Measurements from ENCODE around the gene NOC3L. TPM values are rescaled to one million over a fixed set of nuclear protein-coding genes. Genes with fewer than 3 reads are reported as not detected.
"Not testable (repeated sequence)": the region's sequence is repeated elsewhere in the genome, so short reads cannot be mapped to it uniquely, and the experiment has no call there.

Gene NOC3L
- total RNA-seq, 2 experiments from 2014 or later = 54.4 to 55.8 TPM

DNA sequence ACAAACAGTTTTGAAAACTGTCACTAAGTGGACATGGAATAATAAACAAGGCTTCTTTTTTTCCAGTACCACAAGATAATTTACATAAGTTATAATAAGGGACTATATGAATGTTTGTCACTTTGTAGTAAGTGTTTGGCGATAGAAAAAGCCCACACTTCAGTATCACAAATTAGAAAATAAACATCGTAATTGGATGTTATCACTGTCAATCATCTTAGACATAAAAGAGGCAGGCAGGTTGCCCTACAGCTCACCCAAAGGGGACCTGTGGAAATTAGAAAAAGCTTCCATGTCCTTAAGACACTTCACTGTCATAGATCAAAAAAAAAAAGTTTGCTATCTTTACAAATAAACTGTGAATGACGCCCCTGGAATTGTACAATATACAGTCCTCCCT, 3.6 kb upstream of the NOC3L start:
- ChIA-PET CTCF (no interaction called here), POLR2A (no interaction called here)

DNA sequence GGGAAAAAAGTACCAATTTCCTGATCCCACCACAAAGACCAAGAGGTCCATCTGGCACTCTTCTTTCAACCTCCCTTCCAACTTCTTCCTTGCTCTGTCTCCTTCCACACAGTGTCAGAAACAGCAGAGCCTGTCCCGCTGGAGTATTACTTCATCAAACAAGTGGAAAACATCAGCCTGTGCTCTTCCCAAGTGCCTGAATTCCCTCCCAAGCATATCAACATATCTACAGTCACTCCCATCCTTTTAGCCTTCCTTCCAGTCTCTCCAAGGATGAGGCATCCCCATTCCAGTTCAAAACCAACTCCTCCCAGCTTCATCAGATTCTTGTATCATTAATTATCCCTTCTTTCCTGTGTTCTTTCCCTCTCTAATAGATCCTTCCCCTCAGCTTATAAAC, 1.7 kb upstream of the NOC3L start:
- ChIA-PET POLR2A (no interaction called here), CTCF (no interaction called here)

DNA sequence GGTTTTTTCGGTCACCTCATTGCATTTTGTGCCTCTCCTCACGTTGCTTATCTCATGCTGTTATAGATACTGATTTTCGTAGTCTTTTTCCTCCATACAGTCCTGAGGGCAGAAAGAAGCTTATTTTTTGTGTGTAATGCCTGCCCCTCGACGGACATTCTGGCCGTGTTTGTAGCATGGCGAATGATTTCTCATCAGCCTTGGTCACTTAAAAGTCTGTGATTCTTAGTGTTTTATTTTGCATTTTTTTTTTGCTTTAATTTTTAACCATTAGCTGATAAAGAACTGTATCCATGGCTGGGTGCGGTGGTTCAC, 469 bp upstream of the NOC3L start:
- ChIA-PET CTCF (interaction anchor here (1.2 kb wide), 1 partner anchor 81 kb away, joined by 5 read pairs; no protein-coding TSS in a partner anchor), POLR2A (no interaction called here)

DNA sequence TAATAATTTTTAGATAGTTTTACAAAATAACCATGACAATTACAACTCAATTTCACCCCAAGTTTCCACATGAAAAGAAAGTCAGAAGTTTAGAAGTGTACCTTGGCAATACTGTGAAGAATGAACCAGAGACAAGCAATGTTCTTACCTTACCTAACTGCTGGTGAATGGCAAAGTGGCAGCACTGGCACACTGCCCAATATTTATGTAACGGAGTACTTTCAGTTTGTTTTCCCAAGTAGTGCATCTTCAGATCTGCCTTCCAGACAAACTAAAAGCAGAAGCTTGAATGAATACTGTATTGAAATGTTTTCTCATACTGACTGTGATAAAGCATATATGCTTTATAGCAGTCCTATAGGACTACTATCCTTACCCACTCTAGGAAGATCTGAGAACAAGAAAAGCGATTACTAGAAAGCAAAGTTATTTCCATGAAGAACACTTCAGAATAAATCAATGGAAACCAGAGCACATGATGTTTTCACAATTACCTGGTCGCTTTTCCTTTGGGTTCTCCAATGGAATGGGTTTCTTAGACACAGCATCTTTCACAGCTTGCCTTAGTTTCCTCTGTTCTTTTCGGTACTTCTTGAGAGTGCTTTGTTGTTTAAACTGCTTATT, 1.5 kb downstream of the NOC3L start:
- ChIA-PET CTCF (interaction anchor here (0.7 kb wide), 2 partner anchors 41 to 44 kb away, joined by 3 read pairs; partner anchors contain the start of gene TBC1D12), POLR2A (interaction anchor here (0.7 kb wide), 1 partner anchor 319 kb away, joined by 3 read pairs; no protein-coding TSS in a partner anchor)

DNA sequence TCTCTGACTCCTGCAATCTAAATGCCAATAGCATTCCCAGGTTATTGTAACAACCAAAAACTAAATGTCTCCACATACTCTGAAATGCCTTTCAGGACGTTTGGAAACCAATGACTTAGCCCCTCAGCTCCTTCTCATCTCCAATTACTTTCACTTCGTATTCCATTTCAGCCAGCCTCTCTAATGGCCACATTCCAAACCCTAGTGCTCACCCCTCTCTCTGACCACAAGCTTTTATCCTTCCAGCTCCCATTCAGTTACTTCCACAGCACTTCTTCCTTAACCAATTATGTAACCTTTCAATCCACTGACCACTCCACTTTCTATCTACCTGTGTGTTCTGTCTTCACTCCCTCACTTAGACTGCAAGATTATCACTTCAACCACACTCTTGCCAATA, 4.3 kb downstream of the NOC3L start:
- POLR2A ChIA-PET = no interaction called here
- CTCF ChIA-PET = no interaction called here

DNA sequence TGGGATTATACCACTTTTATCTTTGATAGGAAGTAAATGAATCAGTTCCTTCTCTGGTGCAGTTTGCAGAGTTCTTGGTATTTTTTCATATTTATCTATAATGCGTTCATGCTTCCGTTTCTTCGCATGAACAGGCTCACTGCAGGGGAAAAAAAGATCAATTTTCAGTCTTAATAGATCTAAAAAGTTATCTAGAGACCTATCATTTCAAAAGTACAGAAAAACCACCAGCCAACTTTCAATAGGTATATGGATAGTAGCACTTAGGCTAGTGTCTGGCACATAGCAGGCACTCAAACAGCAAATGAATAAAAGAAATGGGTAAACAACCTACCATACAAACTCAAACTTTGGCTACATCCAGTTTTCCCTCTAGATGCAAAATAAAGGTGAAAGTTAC, 5.5 kb downstream of the NOC3L start:
- ChIA-PET CTCF (no interaction called here), POLR2A (no interaction called here)

DNA sequence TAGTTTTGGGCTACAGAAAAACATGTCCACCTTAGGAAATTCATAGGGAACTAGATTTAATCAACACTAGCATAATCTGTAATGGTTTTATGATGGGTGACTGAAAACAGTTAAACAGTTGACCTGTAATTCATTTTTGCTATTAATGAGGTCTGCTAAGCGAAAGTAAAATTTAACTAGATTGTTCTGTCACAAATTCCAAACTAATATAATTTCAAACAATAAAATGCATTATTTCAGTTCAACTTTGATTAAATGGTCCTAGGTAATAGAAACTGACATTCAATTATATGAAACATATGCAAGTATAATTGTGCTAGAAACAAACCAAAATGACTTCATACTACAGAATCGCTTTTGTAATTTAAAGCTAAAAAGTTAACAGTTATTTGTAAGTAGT, 6.9 kb downstream of the NOC3L start:
- POLR2A ChIA-PET = no interaction called here
- CTCF ChIA-PET = interaction anchor here (1.2 kb wide), 1 partner anchor 88 kb away, joined by 3 read pairs; no protein-coding TSS in a partner anchor

DNA sequence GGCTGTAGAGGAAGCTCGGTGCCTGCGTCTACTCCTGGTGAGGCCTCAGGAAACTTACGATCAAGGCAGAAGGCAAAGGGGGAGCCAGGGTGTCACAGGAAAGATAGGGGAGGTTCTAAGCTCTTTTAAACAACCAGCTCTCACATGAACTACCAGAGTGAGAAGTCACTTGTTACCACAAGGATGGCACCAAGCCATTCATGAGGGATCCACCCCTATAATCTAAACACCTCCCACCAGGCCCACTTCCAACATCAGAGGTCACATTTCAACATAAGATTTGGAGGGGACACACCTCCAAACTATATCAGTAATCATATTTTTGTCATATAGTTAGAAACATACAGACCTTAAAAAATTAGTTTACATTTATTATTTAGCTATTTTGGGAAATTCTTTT, 9.4 kb downstream of the NOC3L start:
- CTCF ChIA-PET = no interaction called here
- POLR2A ChIA-PET = no interaction called here

DNA sequence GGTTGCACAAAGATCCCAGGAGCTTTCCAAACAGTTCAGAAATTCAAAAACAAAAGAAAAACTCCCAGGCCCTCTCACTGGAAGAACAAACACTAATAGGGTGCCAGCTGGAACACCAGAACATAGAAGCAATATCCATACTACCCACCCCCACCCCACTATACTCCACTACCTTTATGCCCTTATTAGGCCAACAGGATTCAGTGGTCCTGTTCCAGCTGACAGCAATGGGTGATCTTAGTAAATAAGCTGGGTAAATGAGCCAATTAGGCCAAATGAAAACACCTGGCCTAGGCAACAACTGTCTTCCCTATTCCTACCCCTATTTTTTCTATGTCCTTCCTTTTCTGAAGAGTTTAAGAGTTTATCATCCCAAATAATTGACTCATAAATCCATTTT, 11.7 kb downstream of the NOC3L start:
- POLR2A ChIA-PET = no interaction called here
- CTCF ChIA-PET = interaction anchor here (1.4 kb wide), 1 partner anchor 93 kb away, joined by 3 read pairs; no protein-coding TSS in a partner anchor

DNA sequence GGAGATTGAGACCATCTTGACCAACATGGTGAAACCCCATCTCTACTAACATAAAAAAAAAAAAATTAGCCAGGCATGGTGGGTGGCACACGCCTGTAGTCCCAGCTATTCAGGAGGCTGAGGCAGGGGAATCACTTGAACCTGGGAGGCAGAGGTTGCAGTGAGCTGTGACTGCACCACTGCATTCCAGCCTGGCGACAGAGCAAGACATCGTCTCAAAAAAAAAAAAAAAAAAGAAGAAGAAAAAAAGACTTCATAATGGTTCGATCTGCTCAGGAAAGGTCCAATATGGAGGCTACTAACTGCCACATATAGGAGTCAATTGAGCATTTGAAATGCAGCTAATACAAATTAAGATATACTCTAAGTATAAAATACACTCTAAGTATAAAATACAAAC, 12.2 kb downstream of the NOC3L start:
- CTCF ChIA-PET = interaction anchor here (1.4 kb wide), 1 partner anchor 94 kb away, joined by 3 read pairs; no protein-coding TSS in a partner anchor

DNA sequence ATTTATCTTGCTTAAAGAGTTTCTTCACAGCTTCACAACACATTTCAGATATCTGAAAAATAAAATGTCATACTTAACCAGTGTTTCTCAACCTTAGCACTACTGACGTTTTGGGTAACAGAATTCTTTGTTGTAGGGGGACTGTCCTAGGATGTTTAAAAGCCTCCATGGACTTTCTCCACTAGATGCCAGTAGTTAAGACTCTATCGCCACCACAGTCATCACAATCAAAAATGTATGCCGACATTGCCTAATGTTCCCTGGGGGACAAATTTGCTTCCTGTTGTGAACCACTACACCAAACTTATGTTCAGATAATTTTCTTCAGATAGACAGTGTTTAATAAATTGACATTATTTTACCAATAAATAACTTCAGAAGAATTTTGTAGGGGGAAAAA, 13.4 kb downstream of the NOC3L start:
- ChIA-PET CTCF (no interaction called here), POLR2A (no interaction called here)

More for the DNA sequence above, 12.2 kb downstream of the NOC3L start:
- POLR2A ChIA-PET = not testable (repeated sequence)

DNA sequence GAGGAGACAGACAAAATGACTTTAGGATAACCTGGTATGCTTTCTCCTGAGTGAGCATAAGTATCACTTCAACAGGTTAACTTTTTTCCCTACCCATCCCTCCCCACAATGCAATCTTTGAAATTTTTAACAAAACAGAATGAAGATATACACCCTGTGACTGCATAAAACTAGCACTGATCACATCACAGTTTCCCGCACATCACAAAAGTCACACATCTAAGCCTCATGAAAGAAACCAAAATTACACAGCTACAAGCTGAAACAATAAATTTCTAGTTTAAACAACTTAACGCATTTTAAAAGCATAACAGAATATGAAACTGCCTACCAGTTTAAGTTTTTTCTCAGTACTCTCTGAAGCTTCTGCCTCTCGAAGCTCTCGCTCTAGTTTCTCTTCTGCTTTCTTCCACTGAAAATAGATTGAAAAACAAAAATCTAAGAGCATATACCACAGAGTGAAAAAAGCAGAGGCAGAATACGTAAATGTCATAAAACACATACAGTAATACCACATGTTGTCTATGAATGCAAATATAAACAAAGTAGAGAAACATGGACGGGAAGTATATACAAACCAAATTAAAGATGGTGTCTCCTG, 18.1 kb downstream of the NOC3L start:
- POLR2A ChIA-PET = no interaction called here
- CTCF ChIA-PET = interaction anchor here (1.2 kb wide), 1 partner anchor 25 kb away, joined by 3 read pairs; no protein-coding TSS in a partner anchor

DNA sequence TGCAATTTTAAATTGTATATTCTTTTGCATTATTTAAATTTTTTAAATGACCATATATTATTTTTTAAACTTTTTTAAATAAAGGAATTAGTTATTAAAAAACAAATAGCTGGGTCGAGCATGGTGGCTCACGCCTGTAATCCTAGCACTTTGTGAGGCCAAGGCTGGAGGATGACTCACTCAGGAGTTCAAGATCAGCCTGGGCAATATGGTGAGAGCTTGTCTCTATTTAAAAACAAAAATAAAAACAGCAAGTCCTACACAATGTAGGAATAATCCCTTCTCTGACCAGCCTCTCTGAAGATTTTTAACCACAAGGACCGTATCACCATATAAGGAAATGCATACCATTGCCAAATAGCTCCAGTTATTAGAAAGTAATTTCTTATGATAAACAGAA, 19.6 kb downstream of the NOC3L start:
- ChIA-PET CTCF (interaction anchor here (1.0 kb wide), 1 partner anchor 101 kb away, joined by 5 read pairs; no protein-coding TSS in a partner anchor), POLR2A (no interaction called here)

DNA sequence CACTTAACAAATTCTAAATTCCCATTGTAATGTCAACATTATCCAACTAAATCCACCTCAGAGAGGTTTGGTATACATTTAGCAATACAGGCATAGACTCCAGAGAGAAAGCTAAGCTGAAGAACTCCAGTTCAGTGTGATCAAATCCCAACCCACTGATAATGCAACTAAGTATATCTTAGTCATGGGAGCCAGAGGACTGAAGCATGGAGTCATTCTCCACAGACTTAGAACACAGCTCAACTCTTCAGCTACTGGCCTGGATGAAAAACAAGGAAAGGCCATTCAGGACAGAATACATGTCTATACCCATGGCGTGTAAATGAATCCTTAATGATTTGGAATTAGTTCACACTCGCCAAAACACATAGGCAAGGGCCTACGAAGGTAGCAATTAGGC, 27.9 kb downstream of the NOC3L start:
- CTCF ChIA-PET = interaction anchor here (3.0 kb wide), 1 partner anchor 14 kb away, joined by 13 read pairs; no protein-coding TSS in a partner anchor

DNA sequence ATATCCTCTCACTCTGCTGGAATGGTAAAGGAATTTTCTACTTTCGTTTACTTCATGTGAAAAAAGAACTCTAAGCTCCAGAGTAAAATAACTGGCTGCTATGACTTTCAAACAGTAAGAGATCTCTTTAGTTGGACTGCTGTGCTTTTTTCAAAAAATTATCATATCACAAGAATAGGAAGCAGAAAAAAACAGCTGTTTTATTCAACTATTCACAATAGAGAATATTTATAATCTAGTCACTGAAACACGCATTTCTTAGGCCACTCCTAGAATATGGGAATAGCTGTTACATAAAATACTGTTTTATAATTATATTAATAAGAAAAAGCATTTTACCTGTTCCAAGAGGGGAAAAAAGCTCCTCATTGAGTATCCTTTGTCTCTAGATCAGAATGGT, 29.7 kb downstream of the NOC3L start:
- CTCF ChIA-PET = interaction anchor here (3.0 kb wide), 1 partner anchor 13 kb away, joined by 13 read pairs; no protein-coding TSS in a partner anchor
- POLR2A ChIA-PET = no interaction called here

More for the DNA sequence above, 27.9 kb downstream of the NOC3L start:
- POLR2A ChIA-PET = no interaction called here

DNA sequence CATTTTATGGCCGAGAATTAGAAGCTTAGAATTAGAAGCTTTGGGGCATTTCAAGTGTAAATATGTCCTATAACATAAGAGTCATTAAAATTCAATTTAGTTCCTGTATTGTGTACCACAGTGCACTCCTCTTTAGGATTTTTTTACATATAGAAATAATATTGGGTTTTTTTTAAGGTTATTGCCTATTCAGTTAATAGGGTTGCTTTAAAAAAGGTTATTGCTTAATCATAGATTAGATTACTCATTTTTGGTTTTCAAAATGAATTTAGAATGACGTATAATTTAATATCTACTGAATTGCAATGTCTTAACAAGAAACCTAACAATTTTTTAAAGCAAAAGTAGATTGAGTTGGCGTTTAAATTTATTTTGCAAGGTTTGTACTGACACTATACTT, 34.1 kb downstream of the NOC3L start:
- CTCF ChIA-PET = no interaction called here
- POLR2A ChIA-PET = no interaction called here

DNA sequence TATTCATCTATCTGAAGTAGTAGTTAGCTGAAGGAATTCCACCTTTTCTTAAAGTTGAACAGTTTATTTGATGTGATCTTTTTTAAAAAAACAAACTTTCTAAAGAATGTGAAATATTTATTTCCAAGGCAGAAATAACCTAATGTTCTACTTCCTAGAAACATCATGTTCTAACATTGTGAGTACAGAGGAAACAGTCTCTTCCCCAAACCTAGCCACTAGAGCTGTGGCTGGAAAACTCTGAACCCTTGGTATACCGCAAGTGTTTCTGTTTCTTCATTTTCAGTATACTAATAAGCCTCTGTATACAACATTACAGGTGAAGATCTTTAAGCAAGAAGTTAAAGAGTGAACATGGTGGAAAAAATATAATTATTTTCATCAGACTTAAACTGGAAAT, 35.1 kb downstream of the NOC3L start:
- POLR2A ChIA-PET = no interaction called here
- CTCF ChIA-PET = no interaction called here

DNA sequence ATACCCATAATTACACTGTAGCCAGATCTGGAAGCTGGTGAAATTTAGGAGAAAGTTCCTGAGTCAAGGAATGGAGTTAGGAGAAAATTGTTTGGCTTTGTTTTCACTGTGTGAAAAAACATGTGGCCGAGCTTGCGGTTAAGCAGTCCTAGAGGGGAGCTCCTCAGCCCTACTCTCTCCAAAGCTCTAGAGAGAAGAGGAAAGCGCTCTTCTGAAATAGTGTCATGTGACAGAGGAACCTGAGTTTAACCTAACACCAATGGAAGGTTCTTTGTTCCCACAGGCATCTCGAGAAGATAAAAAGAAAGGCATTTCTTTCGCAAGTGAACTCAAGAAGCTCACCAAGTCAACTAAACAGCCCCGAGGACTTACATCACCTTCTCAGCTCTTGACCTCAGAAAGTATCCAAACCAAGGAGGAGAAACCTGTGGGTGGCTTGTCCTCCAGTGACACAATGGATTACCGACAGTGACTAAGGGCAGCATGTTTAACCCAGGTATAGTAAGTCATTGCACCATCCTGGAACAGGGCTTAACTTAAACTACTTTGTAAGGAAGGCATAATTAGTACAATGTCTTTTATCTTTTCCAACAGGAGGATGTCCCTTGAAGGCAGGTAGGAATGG, 38.0 kb downstream of the NOC3L start:
- ChIA-PET CTCF (no interaction called here), POLR2A (no interaction called here)

DNA sequence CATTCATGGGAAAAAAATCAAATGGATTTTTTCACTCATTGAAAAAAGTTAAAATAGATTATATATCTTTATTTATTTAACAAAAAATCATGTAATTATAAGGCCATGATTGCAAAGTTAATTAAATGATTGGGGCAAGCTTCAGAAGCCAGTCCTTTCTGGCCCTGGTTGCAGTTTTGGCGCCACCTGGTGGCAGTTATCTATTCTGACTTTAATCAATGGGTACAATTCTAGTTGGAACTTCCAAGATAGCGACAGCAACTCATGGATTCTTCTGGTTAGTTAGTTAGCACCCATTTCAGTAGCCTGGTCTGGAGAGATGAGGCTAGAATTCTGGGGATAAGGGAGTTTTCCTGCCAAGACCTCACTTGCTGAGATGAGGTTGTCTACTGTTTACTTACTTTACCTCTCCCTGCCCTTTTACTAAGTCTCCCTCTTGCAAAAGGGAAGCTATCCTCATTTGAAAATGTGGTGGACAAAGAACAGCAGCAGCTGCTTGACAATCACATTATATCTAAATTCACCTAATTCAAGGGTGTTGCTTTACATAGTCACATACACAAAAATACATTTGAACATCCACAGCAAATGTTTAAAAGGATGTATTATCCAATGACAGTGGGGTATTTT, 42.3 kb downstream of the NOC3L start:
- ChIA-PET POLR2A (no interaction called here), CTCF (interaction anchor here (0.6 to 2.2 kb wide), 7 partner anchors 9 to 575 kb away, joined by 3 to 13 read pairs (median 4); no protein-coding TSS in a partner anchor)

DNA sequence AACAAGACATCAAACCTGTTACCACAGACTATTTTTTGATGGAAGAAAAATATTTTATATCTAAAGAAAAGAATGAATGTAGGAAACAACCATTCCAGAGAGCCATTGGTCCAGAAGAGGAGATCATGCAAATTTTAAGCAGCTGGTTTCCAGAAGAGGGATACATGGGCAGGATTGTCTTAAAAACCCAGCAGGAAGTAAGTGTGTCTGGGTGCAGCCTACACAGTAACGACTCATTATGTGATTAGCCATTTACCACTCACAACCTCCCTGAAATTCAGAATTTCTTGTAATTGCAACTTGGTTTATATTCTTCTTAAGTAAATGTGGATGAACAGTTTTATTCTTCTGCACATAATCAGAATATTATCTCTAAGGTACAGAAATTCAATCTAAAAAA, 46.2 kb downstream of the NOC3L start:
- ChIA-PET CTCF (no interaction called here), POLR2A (no interaction called here)

DNA sequence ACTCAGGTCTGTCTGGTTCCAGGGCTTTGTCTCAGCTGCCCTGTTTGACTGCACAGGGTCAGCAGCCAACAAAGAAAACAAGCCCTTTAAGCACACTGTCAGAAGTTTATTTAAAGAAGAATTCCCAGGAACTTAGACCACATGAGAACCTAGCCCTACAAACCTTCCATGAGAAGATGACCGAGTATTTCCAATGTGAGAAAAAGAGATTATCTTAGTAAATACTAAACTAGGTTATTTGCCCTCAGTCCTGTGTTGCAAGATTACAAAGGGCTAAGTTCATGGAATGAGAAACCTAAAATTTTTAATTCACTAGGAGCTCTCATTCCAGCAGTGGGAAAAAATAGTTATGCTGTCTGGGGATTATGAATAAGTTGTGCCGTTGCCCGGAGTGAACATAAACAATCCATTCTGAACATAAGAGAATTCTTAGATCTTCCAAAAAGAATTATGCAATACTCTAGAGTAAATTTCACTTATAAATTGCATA, 46.7 kb downstream of the NOC3L start:
- ChIA-PET CTCF (no interaction called here), POLR2A (no interaction called here)
